Bladder microvascular endothelial cell (primary cell): ENCODE results near the gene CENPP. TPM values are rescaled to one million over a fixed set of nuclear protein-coding genes. Genes with fewer than 3 reads are reported as not detected.

Source experiments
- total RNA-seq: library from RNA; depleted of rRNA; stranded (reverse); fragments of >200 nt; gene quantifications from 2 replicates; pipeline ENCODE4 v1.2.3, GENCODE V29; 2014

The CENPP gene
- 2.3 and 4.3 TPM in 2 replicates for total RNA-seq

DNA sequence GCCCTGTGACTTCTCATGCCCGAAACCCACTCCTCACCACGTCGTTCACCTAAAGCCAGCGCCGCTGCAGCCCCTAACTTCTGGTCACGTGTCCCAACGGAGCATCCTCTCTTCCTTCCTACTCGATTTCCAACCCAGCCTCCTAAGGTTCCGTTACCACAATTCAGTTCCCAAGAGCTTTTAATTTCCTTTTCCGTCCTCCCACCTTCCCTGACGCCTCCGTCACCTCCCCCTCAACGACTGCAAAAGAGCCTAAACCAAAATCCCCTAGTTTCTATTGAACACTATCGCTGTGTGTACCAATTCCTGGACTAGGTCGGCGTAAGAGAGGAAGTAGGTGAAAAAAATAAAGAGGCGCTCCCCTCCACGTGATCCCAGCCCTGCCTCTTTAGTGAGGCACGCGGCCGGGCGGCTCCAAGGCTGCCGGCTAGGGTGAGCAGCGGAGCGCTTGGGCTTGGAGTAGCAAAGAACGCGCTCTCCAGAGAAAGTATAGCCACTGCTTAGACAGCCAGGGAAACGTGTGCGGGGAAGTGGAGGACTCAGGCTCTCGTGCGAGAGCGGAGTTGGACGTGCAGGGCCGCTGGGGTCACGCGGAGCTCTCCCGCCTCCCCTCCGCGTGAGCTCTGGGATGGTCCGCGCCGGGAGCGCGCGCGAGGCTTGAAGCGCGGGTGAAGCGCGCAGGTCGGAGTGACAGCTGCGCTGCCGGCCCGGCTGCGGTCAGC, at the start of gene CENPP, which contains the start of gene NOL8:
CENPP (plus strand) TSS at position 685 of the 722 bp plus-strand sequence.
NOL8 (minus strand) TSS at position 82 of the 722 bp plus-strand sequence. CDS start 1,189 bp downstream, outside the sequence.

GRCh38 chr9:92293452-92294296, 32.1 kb upstream of the CENPP start, which contains the start of gene IARS1:
Gene IARS1, minus strand, starts transcription at chr9:92293697. Its CDS starts 4,278 bp downstream, at chr9:92289419.

DNA sequence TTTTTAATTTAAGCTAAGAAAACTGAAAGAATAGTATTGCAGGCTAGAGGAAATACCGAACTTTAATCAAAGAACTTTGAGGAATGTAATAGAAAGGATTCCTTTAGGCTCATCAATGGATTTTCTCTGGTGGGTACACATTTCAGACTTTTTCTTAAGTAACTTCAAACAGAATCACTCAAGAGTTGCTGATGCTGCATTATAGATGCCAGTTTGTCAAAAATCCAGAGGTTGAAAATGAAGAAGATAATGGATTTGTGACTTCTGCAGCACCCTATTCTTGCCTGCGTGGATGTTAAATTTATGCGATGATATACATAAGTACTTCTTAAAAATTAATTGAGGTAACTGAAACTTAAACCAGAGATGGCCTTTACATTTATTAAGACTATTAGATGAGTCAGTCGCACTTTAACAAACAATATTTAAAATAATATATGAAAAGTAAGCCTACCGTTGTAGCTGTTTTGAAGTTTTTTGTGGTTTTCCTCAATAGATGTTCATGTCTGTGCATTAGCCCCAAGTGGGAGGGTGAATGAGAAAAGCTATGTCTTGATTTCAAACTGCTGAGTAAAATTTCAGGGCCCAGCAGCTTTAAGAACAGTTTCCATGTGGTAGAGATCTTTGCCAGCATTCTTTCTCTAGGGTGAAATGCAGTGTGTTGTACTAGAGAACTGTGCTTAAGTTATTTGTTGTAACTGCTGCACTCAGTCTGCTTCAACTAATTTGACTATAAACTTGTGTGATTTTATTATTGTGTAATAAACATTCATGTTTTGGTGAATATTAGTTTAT, 78.5 kb downstream of the CENPP start, which contains the start of gene OGN:
OGN (minus strand) TSS at position 537 of the 795 bp plus-strand sequence. CDS start 1,171 bp downstream, outside the sequence.

DNA sequence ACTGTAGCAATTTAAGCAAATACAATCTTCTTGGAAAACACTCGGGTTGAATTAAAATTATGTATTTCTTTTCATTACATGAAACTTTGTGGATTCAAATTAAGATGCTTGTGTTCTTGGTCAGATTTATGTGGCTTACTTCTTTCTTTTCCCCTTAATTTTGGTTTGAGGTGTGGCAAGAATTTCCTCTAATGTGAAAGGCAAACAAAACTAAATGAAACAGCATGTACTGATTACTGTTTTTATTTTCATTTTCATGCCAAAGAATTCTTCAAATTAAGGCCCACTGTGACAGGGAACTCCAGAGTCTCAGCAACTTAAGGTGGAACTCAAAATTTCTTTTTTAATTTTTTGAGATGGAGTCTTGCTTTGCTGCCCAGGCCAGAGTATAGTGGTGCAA, 98.6 kb downstream of the CENPP start, which contains the start of gene OMD:
OMD (minus strand) TSS at position 132 of the 400 bp plus-strand sequence. CDS start 6,913 bp downstream, outside the sequence.

DNA sequence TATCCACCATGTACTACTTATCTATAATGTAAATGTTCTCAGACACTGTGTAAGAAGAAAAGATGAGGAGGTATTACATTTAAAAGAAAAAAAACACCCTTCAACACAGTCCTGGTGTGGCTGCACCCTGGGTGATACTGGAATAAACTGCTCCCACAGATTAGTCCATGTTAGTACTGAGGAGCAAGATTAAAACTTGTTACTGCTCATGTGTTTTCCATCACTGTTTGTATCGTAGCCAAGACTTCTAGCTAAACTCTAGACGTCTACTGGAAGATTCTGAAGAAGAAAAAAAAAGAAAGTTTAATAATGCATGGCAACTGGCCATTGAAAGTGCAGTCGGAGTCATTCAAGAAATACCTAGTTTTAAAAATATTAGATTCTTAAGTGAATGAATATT, 156.6 kb downstream of the CENPP start, which contains the start of gene ASPN:
ASPN (minus strand) TSS at position 178 of the 400 bp plus-strand sequence.

DNA sequence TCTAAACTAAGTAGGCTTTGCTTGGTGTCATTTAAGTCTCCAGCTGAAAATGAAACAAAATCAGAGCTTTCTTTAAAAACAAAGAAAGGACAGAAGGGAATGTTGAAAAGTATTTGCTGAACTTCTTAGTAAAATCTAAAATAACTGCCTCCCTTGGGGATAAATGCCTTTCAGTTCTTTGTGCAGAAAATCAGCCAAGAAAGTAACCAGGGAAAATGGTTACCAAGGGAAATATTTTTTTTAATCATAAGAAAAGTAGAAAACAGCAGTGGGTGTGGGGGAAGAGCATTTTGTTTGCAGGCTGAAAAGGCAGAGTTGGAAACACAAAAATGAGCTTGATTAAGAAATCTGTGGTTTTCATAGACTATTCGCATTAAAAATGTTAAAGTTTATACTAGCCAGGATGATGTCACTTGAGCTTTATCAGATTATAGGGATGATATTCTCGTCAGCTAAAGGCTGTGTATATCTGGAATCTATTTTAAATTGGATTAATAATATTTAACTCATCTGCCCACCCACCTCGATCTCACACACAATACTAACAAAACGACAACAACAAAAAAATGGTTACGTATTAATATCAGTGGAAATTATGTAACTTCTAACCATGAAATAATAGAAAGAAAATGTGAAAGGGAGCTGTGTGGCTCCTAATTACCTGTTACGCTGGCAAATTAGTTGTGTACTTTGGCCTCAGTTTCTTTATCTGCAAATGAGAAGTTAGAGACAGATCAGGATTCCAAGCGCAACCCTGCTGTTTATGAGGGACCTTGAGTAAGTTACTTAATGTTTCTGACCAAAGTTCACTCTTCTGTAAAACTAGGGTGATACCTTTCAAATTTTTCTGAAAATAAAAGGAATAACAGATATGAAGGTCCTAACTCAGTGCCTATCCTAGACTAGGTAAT, 210.4 kb downstream of the CENPP start, which contains the start of gene ECM2:
ECM2 (minus strand) TSS at position 51 of the 911 bp plus-strand sequence. CDS start 13,124 bp downstream, outside the sequence.

Other genes with a start within 250 kb of the CENPP start
- gene SPTLC1, start 210.5 kb upstream of the CENPP start, total RNA-seq, result 62.0 and 109 TPM in 2 replicates
- 85.2 and 258 TPM in 2 replicates for gene IARS1, start 32.3 kb upstream of the CENPP start, total RNA-seq
- 14.2 and 32.7 TPM in 2 replicates for gene NOL8, start 603 bp upstream of the CENPP start, total RNA-seq
- not detected in 2 replicates for gene OGN, start 78.6 kb downstream of the CENPP start, total RNA-seq
- gene OMD, start 98.5 kb downstream of the CENPP start, total RNA-seq, result 0.06 TPM in 1 of 2 replicates, not detected in the other
- gene ASPN, start 156.6 kb downstream of the CENPP start, total RNA-seq, result 0.06 TPM in 1 of 2 replicates, not detected in the other
- not detected in 2 replicates for gene ECM2, start 210.0 kb downstream of the CENPP start, total RNA-seq